MM.1S (cell line): ENCODE results near the gene CBR3.

Experiments
- CTCF ChIP-seq: fragments of 300-600 bp; sonication (generic); IDR thresholded peaks from 2 replicates; pipeline ENCODE4 v1.5.1; 2016; ENCODE audit warnings: antibody characterized with exemption, low read length, mixed read lengths
- EZH2 ChIP-seq: fragments of 300-600 bp; sonication (generic); optimal IDR thresholded peaks from 2 replicates; pipeline ENCODE3; 2017; ENCODE audit warnings: low read depth, mild to moderate bottlenecking, antibody characterized with exemption, low read length, mixed read lengths
- EZH2phosphoT487 ChIP-seq: fragments of 300-600 bp; sonication (generic); IDR thresholded peaks from 2 replicates; pipeline ENCODE4 v1.6.1; 2018; ENCODE audit warnings: antibody characterized with exemption, low read length

- TF ChIP-seq CTCF = no peak
- no peak for TF ChIP-seq EZH2
- TF ChIP-seq EZH2phosphoT487 = no peak
Observed at GRCh38 chr21:36105327-36105842, 29.5 kb upstream of the CBR3 start.
